ENCODE measurements around the gene KLF17.

The KLF17 gene

DNA sequence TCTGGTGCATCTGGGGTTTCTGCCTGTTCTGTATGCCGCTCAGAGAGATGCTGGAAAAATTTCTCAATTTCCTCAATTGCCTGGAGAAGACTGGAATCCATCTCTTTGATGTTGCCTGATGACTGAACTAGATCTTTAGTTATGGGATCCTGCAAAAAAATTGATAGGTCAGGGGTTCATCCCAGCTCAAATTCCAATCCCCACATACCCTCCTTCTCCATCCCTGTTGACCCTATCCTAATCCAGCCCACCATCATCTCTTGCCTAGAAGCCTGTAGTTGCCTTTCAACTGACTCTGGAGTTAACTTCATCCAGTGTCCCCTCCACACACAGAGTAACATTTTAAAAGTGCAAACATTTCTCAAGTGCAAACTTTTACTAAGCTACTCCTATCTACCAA, 22.9 kb downstream of the KLF17 start, which contains the start of gene KLF18:
TSS of gene KLF18 (minus strand) at position 101 of the 400 bp plus-strand sequence. CDS start at position 101, 0 bp downstream.
- DNase-seq, result no peak

DNA sequence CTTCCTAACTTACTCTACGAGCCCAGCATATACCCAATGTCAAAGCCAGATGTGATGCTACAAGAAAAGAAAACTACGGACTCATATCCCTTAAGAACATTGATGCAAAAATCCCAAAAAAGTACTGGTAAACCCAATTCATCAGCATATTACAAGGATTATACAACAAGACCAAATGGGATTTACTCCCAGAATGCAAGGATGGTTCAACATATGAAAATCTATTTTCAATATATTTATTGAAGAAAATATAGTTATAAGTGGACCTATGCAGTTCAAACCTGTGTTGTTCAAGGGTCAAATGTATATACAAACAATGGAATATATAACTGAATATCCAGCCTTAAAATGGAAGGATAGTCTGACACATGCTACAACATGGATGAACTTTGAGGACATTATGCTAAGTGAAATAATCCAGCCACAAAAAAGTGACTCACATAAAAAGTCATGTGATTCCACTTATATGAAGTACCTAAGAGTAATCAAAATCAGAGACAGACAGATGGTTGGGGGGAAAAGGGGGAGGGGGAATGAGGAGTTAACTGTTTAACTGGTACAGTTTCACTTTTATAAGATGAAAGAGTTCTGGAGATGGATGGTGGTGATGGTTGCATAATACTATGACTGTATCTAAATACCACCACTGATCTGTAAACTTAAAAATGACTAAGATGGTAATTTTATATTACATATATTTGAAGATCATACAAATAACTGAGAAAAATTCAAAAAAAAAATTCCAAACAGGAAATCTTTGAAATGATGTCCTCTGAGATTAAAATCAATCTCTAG, 26.5 kb downstream of the KLF17 start:
- Histone ChIP-seq H2AFZ (ENCODE audit: low read length) (no peak overlapping the region), H3K9me3 (replicated peaks; ENCODE audit: insufficient read depth, low read length) (no peaks in the 10 kb centered on the region), H3K4me1 (ENCODE audit: low read length) (no peaks in the 10 kb centered on the region), H3K36me3 (replicated peaks; ENCODE audit: insufficient read depth, low read length) (no peaks in the 10 kb centered on the region), H3K27ac (ENCODE audit: low read length) (no peak overlapping the region), H3K9me2 (replicated peaks; ENCODE audit: insufficient read depth, low read length) (no peaks in the 10 kb centered on the region), H3K27me3 (replicated peaks; ENCODE audit: insufficient read depth, low read length) (no peaks in the 10 kb centered on the region), H3K4me3 (ENCODE audit: low read length) (no peak overlapping the region), H3K4me2 (ENCODE audit: low read depth, low read length) (no peak overlapping the region), H3K79me2 (ENCODE audit: low read length) (no peaks in the 10 kb centered on the region), H4K20me1 (ENCODE audit: insufficient read depth, low read length) (no peaks in the 10 kb centered on the region), H3F3A (ENCODE audit: insufficient read depth, low read length) (no peaks in the 10 kb centered on the region), H3K9ac (ENCODE audit: low read length) (no peak overlapping the region)
- no peak for DNase-seq
- no peak for TF ChIP-seq EZH2 (optimal IDR thresholded peaks at IDR 0.05; ENCODE audit: low read depth, low read length)
- no peak for TF ChIP-seq EZH2phosphoT487 (IDR thresholded peaks at IDR 0.05; ENCODE audit: low read length)
- TF ChIP-seq, protein P1, sequence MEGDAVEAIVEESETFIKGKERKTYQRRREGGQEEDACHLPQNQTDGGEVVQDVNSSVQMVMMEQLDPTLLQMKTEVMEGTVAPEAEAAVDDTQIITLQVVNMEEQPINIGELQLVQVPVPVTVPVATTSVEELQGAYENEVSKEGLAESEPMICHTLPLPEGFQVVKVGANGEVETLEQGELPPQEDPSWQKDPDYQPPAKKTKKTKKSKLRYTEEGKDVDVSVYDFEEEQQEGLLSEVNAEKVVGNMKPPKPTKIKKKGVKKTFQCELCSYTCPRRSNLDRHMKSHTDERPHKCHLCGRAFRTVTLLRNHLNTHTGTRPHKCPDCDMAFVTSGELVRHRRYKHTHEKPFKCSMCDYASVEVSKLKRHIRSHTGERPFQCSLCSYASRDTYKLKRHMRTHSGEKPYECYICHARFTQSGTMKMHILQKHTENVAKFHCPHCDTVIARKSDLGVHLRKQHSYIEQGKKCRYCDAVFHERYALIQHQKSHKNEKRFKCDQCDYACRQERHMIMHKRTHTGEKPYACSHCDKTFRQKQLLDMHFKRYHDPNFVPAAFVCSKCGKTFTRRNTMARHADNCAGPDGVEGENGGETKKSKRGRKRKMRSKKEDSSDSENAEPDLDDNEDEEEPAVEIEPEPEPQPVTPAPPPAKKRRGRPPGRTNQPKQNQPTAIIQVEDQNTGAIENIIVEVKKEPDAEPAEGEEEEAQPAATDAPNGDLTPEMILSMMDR (IDR thresholded peaks at IDR 0.05; ENCODE audit: low read length), result no peak

More for the DNA sequence above, 22.9 kb downstream of the KLF17 start, which contains the start of gene KLF18:
- no peaks in the 10 kb centered on the region for H3K9me3 ChIP-seq (replicated peaks; ENCODE audit: insufficient read depth, low read length)
- H3K4me3 ChIP-seq (ENCODE audit: low read length), result no peak within 1 kb of the TSS
- no peaks in the 10 kb centered on the region for H3K9me2 ChIP-seq (replicated peaks; ENCODE audit: insufficient read depth, low read length)
- no peaks in the 10 kb centered on the region for H3K36me3 ChIP-seq (replicated peaks; ENCODE audit: insufficient read depth, low read length)
- H3K79me2 ChIP-seq (ENCODE audit: low read length), result no peaks in the 10 kb centered on the region
- H4K20me1 ChIP-seq (ENCODE audit: insufficient read depth, low read length), result no peaks in the 10 kb centered on the region
- H3K9ac ChIP-seq (ENCODE audit: low read length), result no peak within 1 kb of the TSS
- H2AFZ ChIP-seq (ENCODE audit: low read length), result no peak within 1 kb of the TSS
- no peak for TF ChIP-seq EZH2 (optimal IDR thresholded peaks at IDR 0.05; ENCODE audit: low read depth, low read length)
- no peak for TF ChIP-seq EZH2phosphoT487 (IDR thresholded peaks at IDR 0.05; ENCODE audit: low read length)
- TF ChIP-seq, protein P1 (IDR thresholded peaks at IDR 0.05; ENCODE audit: low read length), result no peak
- H3K27ac ChIP-seq (ENCODE audit: low read length), result no peak within 1 kb of the TSS
- H3K4me1 ChIP-seq (ENCODE audit: low read length), result no peaks in the 10 kb centered on the region
- no peak within 1 kb of the TSS for H3K4me2 ChIP-seq (ENCODE audit: low read depth, low read length)
- no peaks in the 10 kb centered on the region for H3F3A ChIP-seq (ENCODE audit: insufficient read depth, low read length)
- no peaks in the 10 kb centered on the region for H3K27me3 ChIP-seq (replicated peaks; ENCODE audit: insufficient read depth, low read length)

DNA sequence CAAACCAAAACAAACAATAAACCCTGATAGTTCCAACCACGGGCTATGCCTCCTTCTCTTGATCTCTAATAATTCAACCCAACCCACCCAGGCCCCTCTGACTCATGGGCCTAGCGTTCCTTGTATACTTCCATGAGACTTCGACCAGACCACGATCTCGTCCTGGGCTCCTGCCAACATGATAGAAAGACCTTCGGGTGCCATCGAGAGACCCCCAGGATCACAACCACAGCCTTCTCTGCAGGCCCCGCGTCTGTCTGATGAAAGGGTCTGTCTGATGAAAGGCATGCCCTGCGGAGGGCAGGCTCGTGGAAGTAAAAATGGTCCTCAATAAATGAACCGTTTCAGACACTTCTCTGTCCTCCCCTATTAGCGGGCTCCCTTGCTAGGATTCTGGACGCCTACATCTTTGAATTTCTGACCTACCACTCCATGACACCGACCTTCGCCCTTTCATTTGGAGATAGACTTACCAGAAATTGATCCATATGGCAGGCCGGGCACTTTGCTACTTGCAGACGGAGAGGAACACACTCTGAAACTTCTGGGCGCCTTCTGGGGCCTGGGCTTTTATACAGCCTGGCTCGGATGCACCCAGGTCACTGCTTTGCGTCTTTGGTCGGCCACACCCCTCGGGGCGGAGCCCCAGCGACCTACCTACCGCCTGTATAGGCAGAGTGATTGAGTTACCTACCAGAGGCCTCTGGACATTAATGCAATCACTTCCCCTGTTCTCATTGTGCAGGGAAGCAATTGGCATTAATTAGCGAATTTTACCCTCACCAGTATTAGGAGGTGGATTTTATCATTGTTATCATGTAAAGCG, 28.1 kb downstream of the KLF17 start:
- Histone ChIP-seq H3K4me3 (ENCODE audit: low read length) (no peak overlapping the region), H3F3A (ENCODE audit: insufficient read depth, low read length) (no peaks in the 10 kb centered on the region), H3K9ac (ENCODE audit: low read length) (no peak overlapping the region), H3K79me2 (ENCODE audit: low read length) (no peaks in the 10 kb centered on the region), H4K20me1 (ENCODE audit: insufficient read depth, low read length) (no peaks in the 10 kb centered on the region), H2AFZ (ENCODE audit: low read length) (no peak overlapping the region), H3K9me2 (replicated peaks; ENCODE audit: insufficient read depth, low read length) (no peaks in the 10 kb centered on the region), H3K4me1 (ENCODE audit: low read length) (no peaks in the 10 kb centered on the region), H3K4me2 (ENCODE audit: low read depth, low read length) (no peak overlapping the region), H3K36me3 (replicated peaks; ENCODE audit: insufficient read depth, low read length) (no peaks in the 10 kb centered on the region), H3K9me3 (replicated peaks; ENCODE audit: insufficient read depth, low read length) (no peaks in the 10 kb centered on the region), H3K27me3 (replicated peaks; ENCODE audit: insufficient read depth, low read length) (no peaks in the 10 kb centered on the region), H3K27ac (ENCODE audit: low read length) (no peak overlapping the region)
- no peak for DNase-seq
- TF ChIP-seq, protein P1 (IDR thresholded peaks at IDR 0.05; ENCODE audit: low read length), result no peak
- TF ChIP-seq EZH2 (optimal IDR thresholded peaks at IDR 0.05; ENCODE audit: low read depth, low read length) (no peak), EZH2phosphoT487 (IDR thresholded peaks at IDR 0.05; ENCODE audit: low read length) (no peak)

Measured in MM.1S (cell line).